Tibial artery (tissue), 4 donors: ENCODE data around the gene EPHB1.

Experiments used
- DNase-seq, 2 donors: peaks; one replicate each; pipeline ENCODE4 v3.0.0-alpha.2; 2019
- H3K27ac ChIP-seq, 2 donors: fragments of 200-600 bp; sonication (generic) in 1 of 2; 1 replicate in 1 of 2; 2 replicates in 1 of 2; pipeline ENCODE4 v1.5.1; 2018 to 2019; ENCODE audit warnings: mild to moderate bottlenecking in 1 of 2
- H3K27me3 ChIP-seq, 2 donors: fragments of 200-600 bp; sonication (generic) in 1 of 2; one replicate each; pipeline versions ENCODE4 v1.5.1 to v1.6.0; 2016 to 2019
- H3K36me3 ChIP-seq, 3 donors: fragments of 200-600 bp; sonication (generic) in 2 of 3; one replicate each; pipeline ENCODE4 v1.5.1; 2016 to 2019; ENCODE audit warnings: mild to moderate bottlenecking in 2 of 3
- H3K4me1 ChIP-seq, 4 donors: fragments of 200-600 bp; sonication (generic) in 2 of 4; 1 replicate in 3 of 4; 2 replicates in 1 of 4; pipeline ENCODE4 v1.5.1; 2016 to 2019
- H3K4me3 ChIP-seq, 2 donors: fragments of 200-600 bp; sonication (generic) in 1 of 2; 1 replicate in 1 of 2; 2 replicates in 1 of 2; pipeline ENCODE4 v1.5.1; 2018 to 2019; ENCODE audit warnings: mild to moderate bottlenecking in 2 of 2
- H3K9me3 ChIP-seq, 3 donors: fragments of 200-600 bp; sonication (generic) in 1 of 3; one replicate each; pipeline ENCODE4 v1.5.1; 2016 to 2019
- CTCF ChIP-seq, 2 experiments: fragments of 200-600 bp in 1 of 2; fragments of 450-650 bp in 1 of 2; IDR thresholded peaks; one replicate each; pipeline ENCODE4 v1.5.1; 2017 to 2019; ENCODE audit warnings: antibody characterized with exemption in 2 of 2, mild to moderate bottlenecking in 1 of 2, moderate library complexity in 1 of 2
- intact Hi-C: fragments of 100-400 bp; cut with DNase I; formaldehyde crosslinking; loops from one replicate; pipeline ENCODE4 v1.15.0; 2023; ENCODE audit warnings: low total_unique reads

The EPHB1 gene

GRCh38 chr3:134803652-134804051 lies 8.6 kb downstream of the EPHB1 start:
- no peaks in the 10 kb centered on the region for H3K9me3 ChIP-seq
- no peaks in the 10 kb centered on the region for H3K36me3 ChIP-seq
- H3K4me1 ChIP-seq: peaks cover 0 to 13% (median 12%) of the 10 kb centered on the region in 4 donors
- intact Hi-C loops: no loop called here
- H3K27ac ChIP-seq: no peak overlapping the region
- DNase-seq: no peak
- no peak for TF ChIP-seq CTCF (IDR thresholded peaks at IDR 0.05)
- no peak overlapping the region for H3K4me3 ChIP-seq
- H3K27me3 ChIP-seq: no peaks in the 10 kb centered on the region

- no peak for TF ChIP-seq CTCF (IDR thresholded peaks at IDR 0.05)
- Histone ChIP-seq H3K27ac (no peak overlapping the region), H3K27me3 (no peaks in the 10 kb centered on the region), H3K4me3 (no peak overlapping the region), H3K36me3 (no peaks in the 10 kb centered on the region), H3K9me3 (no peaks in the 10 kb centered on the region), H3K4me1 (peaks cover 0 to 2% (median under 1%) of the 10 kb centered on the region in 4 donors)
- intact Hi-C loops: no loop called here
- DNase-seq: no peak
Measured at GRCh38 chr3:134804508-134805480, 9.7 kb downstream of the EPHB1 start.

DNA sequence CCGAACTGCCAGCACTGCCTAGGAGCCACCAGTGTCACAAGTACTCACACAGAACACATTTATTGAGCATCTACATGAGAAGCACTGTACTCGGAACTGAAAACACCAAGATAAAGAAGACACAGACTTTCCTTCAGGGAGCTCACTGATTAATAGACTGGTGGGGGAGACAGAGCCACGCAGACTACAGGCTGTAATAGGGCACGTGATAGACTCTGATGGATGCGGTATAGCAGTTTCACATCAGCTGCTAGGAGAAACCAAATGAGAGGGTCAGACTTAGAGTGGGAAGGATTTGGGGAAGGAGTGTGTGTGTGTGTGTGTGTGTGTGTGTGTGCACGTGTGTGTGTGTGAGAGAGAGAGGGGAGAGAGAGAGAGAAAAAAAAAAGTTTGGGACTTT lies 12.1 kb downstream of the EPHB1 start:
- no peaks in the 10 kb centered on the region for H3K36me3 ChIP-seq
- intact Hi-C loops: no loop called here
- no peaks in the 10 kb centered on the region for H3K4me1 ChIP-seq
- H3K4me3 ChIP-seq: no peak overlapping the region
- no peak for TF ChIP-seq CTCF (IDR thresholded peaks at IDR 0.05)
- H3K9me3 ChIP-seq: no peaks in the 10 kb centered on the region
- H3K27me3 ChIP-seq: no peaks in the 10 kb centered on the region
- no peak overlapping the region for H3K27ac ChIP-seq
- no peak for DNase-seq

- no peak overlapping the region for H3K27ac ChIP-seq
- no peak overlapping the region for H3K4me3 ChIP-seq
- H3K27me3 ChIP-seq: no peaks in the 10 kb centered on the region
- intact Hi-C loops: no loop called here
- no peaks in the 10 kb centered on the region for H3K36me3 ChIP-seq
- DNase-seq: no peak
- TF ChIP-seq CTCF (IDR thresholded peaks at IDR 0.05): no peak
- H3K4me1 ChIP-seq: no peaks in the 10 kb centered on the region
- H3K9me3 ChIP-seq: no peaks in the 10 kb centered on the region
Measured at GRCh38 chr3:134808835-134809234, 13.8 kb downstream of the EPHB1 start.

- H3K36me3 ChIP-seq: no peaks in the 10 kb centered on the region
- H3K27ac ChIP-seq: no peak overlapping the region
- no peaks in the 10 kb centered on the region for H3K9me3 ChIP-seq
- intact Hi-C loops: no loop called here
- no peaks in the 10 kb centered on the region for H3K27me3 ChIP-seq
- TF ChIP-seq CTCF (IDR thresholded peaks at IDR 0.05): no peak
- DNase-seq: no peak
- H3K4me1 ChIP-seq: no peaks in the 10 kb centered on the region
- H3K4me3 ChIP-seq: no peak overlapping the region
Measured at GRCh38 chr3:134809427-134810051, 14.5 kb downstream of the EPHB1 start.
